ENCODE results near the gene UCN2.

DNA sequence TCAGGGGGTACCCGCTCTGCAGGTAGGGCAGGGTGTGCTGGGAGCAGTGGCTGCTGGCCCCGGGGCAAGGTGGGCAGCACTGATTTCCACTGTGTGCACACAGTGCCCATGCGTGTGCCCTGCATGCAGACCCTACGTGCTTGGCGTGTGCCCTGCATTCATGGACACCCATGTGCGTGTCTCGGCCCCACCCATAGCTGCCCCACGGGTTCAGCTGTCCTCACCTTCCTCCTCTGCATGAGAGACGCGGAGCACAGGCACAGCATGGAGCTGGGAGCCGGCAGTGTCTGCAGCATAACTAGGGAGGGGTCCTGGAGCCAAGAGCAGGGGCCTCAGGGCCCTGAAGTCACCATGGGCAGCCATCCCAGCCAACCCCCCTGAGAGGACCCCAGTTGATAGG lies 1.6 kb upstream of the UCN2 start:
- no peak for TF ChIP-seq POLR2A (IDR thresholded peaks at IDR 0.05)
- TF ChIP-seq, protein P1, sequence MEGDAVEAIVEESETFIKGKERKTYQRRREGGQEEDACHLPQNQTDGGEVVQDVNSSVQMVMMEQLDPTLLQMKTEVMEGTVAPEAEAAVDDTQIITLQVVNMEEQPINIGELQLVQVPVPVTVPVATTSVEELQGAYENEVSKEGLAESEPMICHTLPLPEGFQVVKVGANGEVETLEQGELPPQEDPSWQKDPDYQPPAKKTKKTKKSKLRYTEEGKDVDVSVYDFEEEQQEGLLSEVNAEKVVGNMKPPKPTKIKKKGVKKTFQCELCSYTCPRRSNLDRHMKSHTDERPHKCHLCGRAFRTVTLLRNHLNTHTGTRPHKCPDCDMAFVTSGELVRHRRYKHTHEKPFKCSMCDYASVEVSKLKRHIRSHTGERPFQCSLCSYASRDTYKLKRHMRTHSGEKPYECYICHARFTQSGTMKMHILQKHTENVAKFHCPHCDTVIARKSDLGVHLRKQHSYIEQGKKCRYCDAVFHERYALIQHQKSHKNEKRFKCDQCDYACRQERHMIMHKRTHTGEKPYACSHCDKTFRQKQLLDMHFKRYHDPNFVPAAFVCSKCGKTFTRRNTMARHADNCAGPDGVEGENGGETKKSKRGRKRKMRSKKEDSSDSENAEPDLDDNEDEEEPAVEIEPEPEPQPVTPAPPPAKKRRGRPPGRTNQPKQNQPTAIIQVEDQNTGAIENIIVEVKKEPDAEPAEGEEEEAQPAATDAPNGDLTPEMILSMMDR (IDR thresholded peaks at IDR 0.05): no peak

Measured in tibial nerve (tissue), 3 donors.